H1 (cell line): ENCODE data around the gene S100P. TPM values are rescaled to one million over a fixed set of nuclear protein-coding genes. Genes with fewer than 3 reads are reported as not detected.

Experiments used
- CBX8 ChIP-seq: fragments of 300-800, 300-1000 bp; sonication (generic); IDR thresholded peaks from 2 replicates; pipeline ENCODE4 v1.7.1; 2016; ENCODE audit warnings: low read depth, low read length, borderline replicate concordance
- GABPA ChIP-seq: IDR thresholded peaks from 2 replicates; pipeline ENCODE4 v1.6.1; 2011; ENCODE audit warnings: mild to moderate bottlenecking, low read length, moderate library complexity, borderline replicate concordance; ENCODE audit not compliant: insufficient read depth
- NRF1 ChIP-seq: IDR thresholded peaks from 2 replicates; pipeline ENCODE4 v1.6.1; 2011; ENCODE audit warnings: mild to moderate bottlenecking, low read depth, low read length, improper control_type of control experiment
- SP1 ChIP-seq: IDR thresholded peaks from 2 replicates; pipeline ENCODE4 v1.6.1; 2011; ENCODE audit warnings: low read depth, low read length
- TAF7 ChIP-seq: optimal IDR thresholded peaks from 2 replicates; pipeline ENCODE3; 2011; ENCODE audit warnings: low read depth, mild to moderate bottlenecking, inconsistent platforms, low read length, moderate library complexity, borderline replicate concordance
- polyA plus RNA-seq, 7 experiments: library from polyadenylated mRNA; depleted of rRNA in 3 of 7; stranded (reverse) in 5 of 7; unstranded in 2 of 7; fragments of >200 nt in 5 of 7; fragments of 200-250 nt in 2 of 7; gene quantifications; 1 replicate in 5 of 7; 2 replicates in 1 of 7; 4 replicates in 1 of 7; pipeline versions ENCODE4 v1.2.1 to v1.2.3, GENCODE V29; 2011 to 2013; ENCODE audit warnings: missing spikeins in 2 of 7, mixed read lengths in 2 of 7
- total RNA-seq: library from RNA; stranded (reverse); fragmentation: NEBNext Ultra II Directional; extraction: Animal tissue kit (Norgen Biotek cat#: 25700); gene quantifications from 2 replicates; pipeline ENCODE4 v1.2.1, GENCODE V29; 2021

The S100P gene
- total and polyA plus RNA-seq, 2 of the 8 experiments (the other 6 are each of a cell fraction or from before 2014, with no cell fraction given) = not detected

DNA sequence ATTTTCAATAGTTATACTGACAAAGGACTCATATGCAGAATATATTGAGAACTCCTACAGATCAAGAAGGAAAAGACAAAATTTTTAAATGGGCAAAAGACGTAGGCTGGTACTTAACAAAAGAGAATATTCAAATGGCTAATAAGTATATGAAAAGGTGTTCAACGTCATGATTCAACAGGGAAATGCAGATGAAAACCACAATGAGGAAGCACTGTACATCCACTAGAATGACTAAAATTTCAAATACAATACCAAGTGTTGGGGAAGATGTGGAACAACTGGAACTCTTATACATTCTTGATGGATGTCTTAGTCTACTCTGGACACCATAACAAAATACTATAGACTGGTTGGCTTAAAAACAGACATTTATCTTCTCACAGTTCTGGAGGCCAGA lies 17.3 kb downstream of the S100P start (continued):
- TF ChIP-seq TAF7 (no peak), CBX8 (no peak), SP1 (no peak), NRF1 (no peak), GABPA (no peak)
